GM19452 (cell line): ENCODE results near the gene CCDC146.
"Not testable (repeated sequence)": the region's sequence is repeated elsewhere in the genome, so short reads cannot be mapped to it uniquely, and the experiment has no call there.

ENCODE experiments used
- ATAC-seq: cut with Tn5 transposase; IDR thresholded peaks from one replicate; pipeline ENCODE4 v1.9.1; 2021; ENCODE audit not compliant: unreplicated experiment

Gene CCDC146

GRCh38 chr7:77327067-77327931 lies 204.9 kb downstream of the CCDC146 start:
- no peak for ATAC-seq

- ATAC-seq = no peak
Measured at GRCh38 chr7:77327932-77328628, 205.7 kb downstream of the CCDC146 start.

GRCh38 chr7:77328669-77329068 lies 206.3 kb downstream of the CCDC146 start:
- ATAC-seq = no peak

DNA sequence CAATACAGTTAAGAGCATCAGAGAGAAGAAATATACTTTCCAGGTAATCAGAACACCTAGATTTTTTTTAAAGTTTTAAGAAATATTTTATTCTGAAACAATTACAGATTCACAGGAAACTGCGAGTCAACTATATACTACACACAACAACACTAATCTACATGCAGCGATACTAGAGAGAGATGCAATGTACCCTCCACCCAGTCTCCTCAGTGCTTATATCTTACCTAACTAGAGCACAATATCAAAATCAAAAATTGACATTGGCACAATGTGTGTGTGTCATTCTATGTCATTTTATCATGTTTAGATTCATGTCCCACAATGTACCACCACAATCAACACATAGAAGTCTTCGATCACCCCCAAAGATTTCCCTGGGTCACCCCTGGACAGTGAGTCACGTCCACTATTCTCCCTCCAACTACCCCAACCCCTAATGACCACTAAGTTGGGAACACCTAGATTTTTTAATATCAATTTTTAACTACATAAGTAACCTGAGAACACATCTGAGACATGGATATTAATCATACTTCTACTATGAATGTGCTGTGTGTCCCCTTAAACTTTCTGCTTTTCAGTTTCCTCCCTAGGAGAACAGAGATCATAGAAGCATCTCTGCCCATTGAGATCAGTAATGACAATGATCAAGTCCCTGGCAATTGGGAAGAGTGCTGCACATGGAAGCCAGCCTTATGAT lies 207.2 kb downstream of the CCDC146 start:
- ATAC-seq = peak; percentile 18

DNA sequence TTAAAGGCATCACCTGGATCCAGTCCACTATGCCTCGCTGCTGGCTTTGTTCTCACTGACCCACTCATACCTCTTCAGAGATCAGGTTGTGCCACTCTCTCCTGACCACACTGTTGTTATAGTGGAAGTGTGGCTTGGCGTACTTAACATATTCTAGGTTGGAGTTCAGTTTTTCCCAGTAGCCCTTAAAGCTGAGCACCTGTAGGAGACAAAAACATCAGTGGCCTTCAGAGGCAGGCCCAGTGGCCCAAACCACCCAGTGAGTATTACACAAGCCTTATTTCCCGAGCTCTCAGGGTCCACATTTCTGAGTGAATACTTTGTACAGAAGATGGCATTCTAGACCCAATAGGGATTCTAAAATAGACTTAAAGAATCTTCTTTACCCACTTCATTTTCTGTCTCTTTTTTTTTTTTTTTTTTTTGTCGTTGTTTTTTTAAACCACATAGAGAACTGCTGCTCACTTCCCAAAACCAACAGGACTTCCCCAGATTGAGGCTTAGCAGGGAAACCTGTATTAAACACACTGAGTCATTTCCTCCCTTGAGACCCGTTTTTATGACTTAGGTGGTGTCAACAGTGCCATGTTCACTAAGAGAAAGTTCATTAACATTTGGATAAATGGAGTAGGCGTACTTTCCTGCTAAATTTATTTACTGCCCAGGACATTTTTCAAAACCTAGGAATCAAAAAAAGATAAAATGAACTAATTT lies 207.9 kb downstream of the CCDC146 start:
- ATAC-seq = peak; percentile 65

GRCh38 chr7:77331938-77332695 lies 209.7 kb downstream of the CCDC146 start:
- ATAC-seq = peak; percentile 66

DNA sequence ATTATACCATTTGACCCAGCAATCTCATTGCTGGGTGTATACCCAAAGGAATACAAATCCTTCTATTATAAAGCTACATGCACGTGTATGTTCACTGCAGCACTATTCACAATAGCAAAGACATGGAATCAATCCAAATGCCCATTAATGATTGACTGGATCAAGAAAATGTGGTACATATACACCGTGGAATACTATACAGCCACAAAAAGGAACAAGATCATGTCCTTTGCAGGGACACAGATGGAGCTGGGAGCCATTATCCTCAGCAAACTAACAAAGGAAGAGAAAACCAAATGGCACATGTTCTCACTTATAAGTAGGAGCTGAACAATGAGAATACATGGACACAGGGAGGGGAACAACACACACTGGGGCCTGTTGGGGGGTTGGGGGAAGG lies 211.6 kb downstream of the CCDC146 start:
- not testable (repeated sequence) for ATAC-seq

- no peak for ATAC-seq
Measured at GRCh38 chr7:77335581-77335980, 213.2 kb downstream of the CCDC146 start.

GRCh38 chr7:77337456-77337990 lies 215.1 kb downstream of the CCDC146 start:
- no peak for ATAC-seq

- ATAC-seq = no peak
Measured at GRCh38 chr7:77338260-77338659, 215.8 kb downstream of the CCDC146 start.

GRCh38 chr7:77338883-77339629 lies 216.6 kb downstream of the CCDC146 start:
- no peak for ATAC-seq

DNA sequence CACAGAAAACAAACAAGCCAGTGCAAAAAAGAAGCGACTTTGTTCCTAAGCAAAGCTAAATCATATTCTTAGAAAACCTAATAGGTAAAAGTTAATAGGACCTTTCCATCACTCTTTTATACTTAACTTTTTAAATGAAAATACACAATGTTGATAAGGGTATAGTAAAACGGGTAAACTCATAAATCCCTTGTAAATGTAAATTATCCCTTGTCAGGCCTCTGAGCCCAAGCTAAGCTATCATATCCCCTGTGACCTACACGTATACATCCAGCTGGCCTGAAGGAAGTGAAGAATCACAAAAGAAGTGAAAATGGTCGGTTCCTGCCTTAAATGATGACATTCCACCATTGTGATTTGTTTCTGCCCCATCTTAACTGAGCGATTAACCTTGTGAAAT lies 217.3 kb downstream of the CCDC146 start:
- ATAC-seq = no peak
